T-helper 2 cell treated with Interferon-gamma antibody and Interleukin-4, amounts not matched to agents 5 μg/mL and 100 μg/mL, for 36 hours (primary cell): ENCODE data around the gene GALNT14.
"Not testable (repeated sequence)": the region's sequence is repeated elsewhere in the genome, so short reads cannot be mapped to it uniquely, and the experiment has no call there.

Experiments
- DNase-seq: peaks from one replicate; pipeline ENCODE4 v3.0.0; 2021; ENCODE audit warnings: low spot score
- H3K27ac Mint-ChIP-seq: one replicate; pipeline ENCODE4 v1.8.0; 2021; ENCODE audit warnings: mild to moderate bottlenecking, mixed read lengths
- H3K27me3 Mint-ChIP-seq: one replicate; pipeline ENCODE4 v1.8.0; 2021; ENCODE audit warnings: low read depth, mixed read lengths
- H3K36me3 Mint-ChIP-seq: one replicate; pipeline ENCODE4 v1.8.0; 2021; ENCODE audit warnings: low read depth, mixed read lengths
- H3K4me1 Mint-ChIP-seq: one replicate; pipeline ENCODE4 v1.8.0; 2021; ENCODE audit warnings: low read depth, mixed read lengths
- H3K4me3 Mint-ChIP-seq: one replicate; pipeline ENCODE4 v1.8.0; 2022; ENCODE audit warnings: mild to moderate bottlenecking, moderate library complexity, mixed read lengths
- H3K9me3 Mint-ChIP-seq: one replicate; pipeline ENCODE4 v1.8.0; 2021; ENCODE audit warnings: mixed read lengths

Gene GALNT14

GRCh38 chr2:30926606-30927005 lies 211.6 kb downstream of the GALNT14 start:
- Mint-ChIP-seq H3K27ac (no peak overlapping the region), H3K9me3 (no peaks in the 10 kb centered on the region), H3K4me3 (no peak overlapping the region), H3K4me1 (no peaks in the 10 kb centered on the region), H3K27me3 (no peaks in the 10 kb centered on the region), H3K36me3 (no peaks in the 10 kb centered on the region)
- no peak for DNase-seq

DNA sequence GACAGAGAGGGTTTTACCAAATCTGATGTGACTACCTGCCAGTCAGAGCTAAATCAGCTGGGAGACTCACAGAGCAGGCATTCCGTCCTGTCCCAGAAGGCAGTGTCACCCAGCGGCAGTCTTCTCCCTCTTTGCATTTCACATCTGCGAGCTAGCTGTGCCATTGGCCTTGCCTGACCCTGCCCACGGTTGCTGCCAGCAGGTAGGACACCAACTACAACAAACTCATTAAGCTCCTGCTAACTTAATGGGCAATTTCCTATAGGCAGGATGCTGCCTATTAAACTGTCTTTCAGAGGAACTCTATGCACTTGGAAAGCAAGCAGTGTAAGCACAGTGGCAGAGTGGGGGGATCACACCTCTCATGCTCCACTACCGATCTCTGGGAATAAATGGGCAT lies 214.6 kb downstream of the GALNT14 start:
- Mint-ChIP-seq H3K27ac (no peak overlapping the region), H3K27me3 (no peaks in the 10 kb centered on the region), H3K4me3 (no peak overlapping the region), H3K9me3 (no peaks in the 10 kb centered on the region), H3K36me3 (no peaks in the 10 kb centered on the region), H3K4me1 (no peaks in the 10 kb centered on the region)
- DNase-seq, result no peak

DNA sequence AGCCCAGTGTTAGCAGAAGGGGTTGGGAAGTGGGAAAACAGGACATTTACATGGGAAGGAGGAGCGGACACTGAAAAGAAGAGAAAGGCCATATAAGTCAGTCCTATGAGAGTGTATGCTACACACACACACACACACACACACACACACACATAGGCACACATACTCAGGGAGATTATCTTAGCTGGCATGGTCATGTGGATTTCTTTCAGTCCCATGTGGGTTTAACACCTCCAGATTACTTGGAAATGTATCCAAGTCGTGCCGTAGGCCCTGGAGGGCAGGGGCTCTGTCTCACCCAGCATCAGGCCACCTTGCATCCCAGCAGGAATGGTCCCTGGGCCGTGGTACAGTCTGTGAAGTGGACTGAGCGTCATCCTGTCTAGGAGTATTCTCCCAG lies 217.7 kb downstream of the GALNT14 start:
- DNase-seq, result no peak
- Mint-ChIP-seq H3K36me3 (no peaks in the 10 kb centered on the region), H3K27me3 (no peaks in the 10 kb centered on the region), H3K4me3 (no peak overlapping the region), H3K9me3 (no peaks in the 10 kb centered on the region), H3K27ac (no peak overlapping the region), H3K4me1 (no peaks in the 10 kb centered on the region)

DNA sequence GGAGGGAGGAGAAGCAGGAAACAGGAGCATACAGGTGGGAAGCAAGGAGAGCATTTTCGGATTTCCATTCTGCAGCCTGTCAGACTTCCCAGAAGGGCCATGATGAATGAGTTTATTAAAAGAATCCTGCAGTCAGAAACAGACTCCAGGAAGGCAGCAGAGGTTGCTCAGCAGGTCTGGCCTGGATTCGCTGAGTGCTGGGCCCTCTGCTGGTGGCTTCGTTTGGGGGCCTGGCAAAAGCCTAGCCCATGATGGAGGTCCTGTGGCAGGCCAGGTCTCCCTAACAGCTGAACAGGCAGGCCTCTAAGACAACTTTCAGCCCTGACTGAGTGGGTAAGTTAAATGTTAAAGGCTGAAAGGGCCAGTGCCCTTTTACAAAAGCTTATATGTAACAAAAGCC lies 222.8 kb downstream of the GALNT14 start:
- H3K4me3 Mint-ChIP-seq, result no peak overlapping the region
- no peak for DNase-seq
- no peaks in the 10 kb centered on the region for H3K36me3 Mint-ChIP-seq
- no peaks in the 10 kb centered on the region for H3K9me3 Mint-ChIP-seq
- no peaks in the 10 kb centered on the region for H3K27me3 Mint-ChIP-seq
- no peaks in the 10 kb centered on the region for H3K4me1 Mint-ChIP-seq
- H3K27ac Mint-ChIP-seq, result no peak overlapping the region

DNA sequence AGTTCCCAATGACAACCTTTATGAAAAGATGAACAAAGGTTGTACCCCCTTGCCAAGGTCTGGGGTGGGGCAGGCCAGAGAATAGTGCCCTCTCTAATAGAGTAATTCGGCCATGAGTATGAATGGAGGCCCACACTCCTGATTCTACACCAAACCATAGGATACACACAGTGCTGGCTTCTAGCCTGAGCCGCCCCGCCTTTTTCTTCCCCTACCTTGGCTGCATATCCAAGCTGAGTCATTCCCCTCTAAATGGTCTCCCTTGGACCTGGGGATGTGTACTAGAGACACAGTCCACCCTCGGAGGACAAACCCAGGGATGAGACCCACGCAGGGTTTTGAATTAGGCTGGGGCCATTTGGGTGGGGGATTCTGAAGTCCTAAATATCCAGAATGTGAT lies 223.8 kb downstream of the GALNT14 start:
- Mint-ChIP-seq H3K4me3 (no peak overlapping the region), H3K36me3 (no peaks in the 10 kb centered on the region), H3K4me1 (no peaks in the 10 kb centered on the region), H3K27ac (no peak overlapping the region), H3K27me3 (no peaks in the 10 kb centered on the region), H3K9me3 (no peaks in the 10 kb centered on the region)
- no peak for DNase-seq

- no peak for DNase-seq
- H3K27me3 Mint-ChIP-seq, result no peaks in the 10 kb centered on the region
- H3K36me3 Mint-ChIP-seq, result no peaks in the 10 kb centered on the region
- no peak overlapping the region for H3K27ac Mint-ChIP-seq
- H3K9me3 Mint-ChIP-seq, result no peaks in the 10 kb centered on the region
- H3K4me1 Mint-ChIP-seq, result no peaks in the 10 kb centered on the region
- H3K4me3 Mint-ChIP-seq, result no peak overlapping the region
Measured at GRCh38 chr2:30912056-30912455, 226.2 kb downstream of the GALNT14 start.

DNA sequence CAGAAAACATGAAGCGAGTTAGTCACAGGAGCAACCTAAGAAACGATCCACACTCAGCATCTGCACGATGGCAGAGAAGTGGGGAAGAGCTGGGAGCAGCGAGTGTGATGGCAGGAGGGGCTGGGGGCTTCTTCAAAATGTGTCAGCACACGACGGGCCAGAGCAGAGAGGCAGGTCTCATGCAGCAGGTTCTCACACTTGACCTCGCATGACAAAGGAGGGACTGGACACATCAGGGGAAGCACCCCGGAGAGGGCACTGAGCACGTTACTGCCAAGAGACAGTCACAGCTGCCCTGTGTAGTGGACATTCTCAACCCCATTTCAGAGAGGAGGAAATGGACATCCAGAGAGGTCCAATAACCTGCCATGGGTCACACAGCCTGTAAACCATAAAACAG lies 226.9 kb downstream of the GALNT14 start:
- Mint-ChIP-seq H3K27me3 (no peaks in the 10 kb centered on the region), H3K36me3 (no peaks in the 10 kb centered on the region), H3K9me3 (no peaks in the 10 kb centered on the region), H3K4me1 (no peaks in the 10 kb centered on the region), H3K4me3 (no peak overlapping the region), H3K27ac (no peak overlapping the region)
- DNase-seq, result no peak

DNA sequence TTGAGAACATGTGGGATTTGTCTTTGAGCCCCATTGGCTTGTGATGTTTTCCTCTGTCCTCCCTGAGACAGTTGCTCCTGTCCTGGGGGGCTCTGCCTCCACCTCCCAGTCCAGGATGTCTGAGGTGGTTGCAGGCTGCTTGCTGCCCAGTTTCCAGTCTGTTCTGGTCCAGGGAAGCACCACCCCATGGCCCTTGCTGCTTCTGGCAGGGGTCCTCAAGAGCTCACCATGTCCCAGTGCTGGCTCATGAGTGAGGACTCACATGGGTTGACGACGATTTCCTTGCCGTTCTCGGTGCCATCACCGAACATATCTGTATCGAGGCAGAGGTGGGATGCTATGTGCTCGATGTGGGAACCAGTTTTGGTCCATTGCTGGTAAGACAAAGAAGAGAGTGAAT lies 227.6 kb downstream of the GALNT14 start:
- Mint-ChIP-seq H3K36me3 (no peaks in the 10 kb centered on the region), H3K9me3 (no peaks in the 10 kb centered on the region), H3K27me3 (no peaks in the 10 kb centered on the region), H3K27ac (no peak overlapping the region), H3K4me3 (no peak overlapping the region), H3K4me1 (no peaks in the 10 kb centered on the region)
- no peak for DNase-seq

- H3K4me1 Mint-ChIP-seq, H3K9me3 Mint-ChIP-seq, H3K36me3 Mint-ChIP-seq, H3K27ac Mint-ChIP-seq, H3K27me3 Mint-ChIP-seq, DNase-seq, H3K4me3 Mint-ChIP-seq: not testable (repeated sequence)
Measured at GRCh38 chr2:30904437-30904836, 233.8 kb downstream of the GALNT14 start.

DNA sequence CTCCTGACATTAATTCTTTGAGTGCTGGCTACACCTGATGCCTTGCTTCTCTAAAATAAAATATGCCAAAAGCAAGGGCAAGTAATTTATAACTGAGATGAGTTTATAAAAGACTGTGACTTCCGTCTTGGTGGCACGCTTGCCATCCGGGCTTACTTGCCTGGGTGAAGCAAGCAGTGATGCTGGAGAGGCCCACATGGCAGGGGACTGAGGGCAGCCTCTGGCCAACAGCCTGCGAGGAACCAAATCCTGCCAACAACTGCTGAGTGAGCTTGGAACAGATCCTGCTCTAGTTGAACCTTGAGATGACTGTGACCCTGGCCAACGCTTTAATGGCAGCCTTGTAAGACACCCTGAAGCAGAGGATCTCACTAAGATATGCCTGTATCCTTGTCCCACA lies 234.9 kb downstream of the GALNT14 start:
- H3K4me3 Mint-ChIP-seq, result no peak overlapping the region
- no peak overlapping the region for H3K27ac Mint-ChIP-seq
- no peaks in the 10 kb centered on the region for H3K4me1 Mint-ChIP-seq
- DNase-seq, result no peak
- H3K36me3 Mint-ChIP-seq, result no peaks in the 10 kb centered on the region
- no peaks in the 10 kb centered on the region for H3K9me3 Mint-ChIP-seq
- no peaks in the 10 kb centered on the region for H3K27me3 Mint-ChIP-seq

DNA sequence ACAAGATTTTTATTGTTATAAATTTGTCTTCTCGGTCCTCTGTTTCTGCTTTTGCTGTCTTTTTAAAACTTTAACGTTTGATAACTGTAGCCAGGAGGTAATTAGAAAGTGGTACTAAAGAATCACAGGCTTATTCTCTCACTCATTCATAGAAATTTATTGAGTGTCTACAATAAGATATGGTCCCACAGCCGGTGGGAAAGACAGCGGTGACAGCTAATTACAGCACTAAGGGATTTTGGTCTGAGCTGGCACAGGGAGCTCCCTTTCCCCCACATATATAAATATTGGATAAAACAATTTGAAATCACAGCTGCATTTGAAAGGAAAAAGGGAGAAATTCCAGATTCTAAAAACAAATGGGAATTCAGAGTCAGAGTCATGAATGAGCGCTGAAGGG lies 237.9 kb downstream of the GALNT14 start:
- no peaks in the 10 kb centered on the region for H3K27me3 Mint-ChIP-seq
- H3K27ac Mint-ChIP-seq, result no peak overlapping the region
- no peaks in the 10 kb centered on the region for H3K9me3 Mint-ChIP-seq
- no peaks in the 10 kb centered on the region for H3K36me3 Mint-ChIP-seq
- H3K4me1 Mint-ChIP-seq, result no peaks in the 10 kb centered on the region
- no peak overlapping the region for H3K4me3 Mint-ChIP-seq
- DNase-seq, result no peak

GRCh38 chr2:30899516-30900054 lies 238.7 kb downstream of the GALNT14 start:
- Mint-ChIP-seq H3K9me3 (no peaks in the 10 kb centered on the region), H3K27me3 (no peaks in the 10 kb centered on the region), H3K27ac (no peak overlapping the region), H3K4me3 (no peak overlapping the region), H3K36me3 (no peaks in the 10 kb centered on the region), H3K4me1 (no peaks in the 10 kb centered on the region)
- DNase-seq, result no peak

- Mint-ChIP-seq H3K27me3 (no peaks in the 10 kb centered on the region), H3K4me1 (no peaks in the 10 kb centered on the region), H3K4me3 (no peak overlapping the region), H3K36me3 (no peaks in the 10 kb centered on the region), H3K9me3 (no peaks in the 10 kb centered on the region), H3K27ac (no peak overlapping the region)
- no peak for DNase-seq
Measured at GRCh38 chr2:30897539-30897938, 240.7 kb downstream of the GALNT14 start.

- no peaks in the 10 kb centered on the region for H3K36me3 Mint-ChIP-seq
- no peak overlapping the region for H3K27ac Mint-ChIP-seq
- no peaks in the 10 kb centered on the region for H3K4me1 Mint-ChIP-seq
- no peaks in the 10 kb centered on the region for H3K27me3 Mint-ChIP-seq
- no peak overlapping the region for H3K4me3 Mint-ChIP-seq
- no peak for DNase-seq
- no peaks in the 10 kb centered on the region for H3K9me3 Mint-ChIP-seq
Measured at GRCh38 chr2:30894498-30895119, 243.6 kb downstream of the GALNT14 start.

GRCh38 chr2:30888852-30889409 lies 249.3 kb downstream of the GALNT14 start:
- H3K4me3 Mint-ChIP-seq, result no peak overlapping the region
- no peak for DNase-seq
- H3K9me3 Mint-ChIP-seq, result no peaks in the 10 kb centered on the region
- H3K36me3 Mint-ChIP-seq, result no peaks in the 10 kb centered on the region
- H3K27me3 Mint-ChIP-seq, result no peaks in the 10 kb centered on the region
- no peak overlapping the region for H3K27ac Mint-ChIP-seq
- H3K4me1 Mint-ChIP-seq, result no peaks in the 10 kb centered on the region
